Measurements from ENCODE around the gene PRSS36. TPM values are rescaled to one million over a fixed set of nuclear protein-coding genes. Genes with fewer than 3 reads are reported as not detected.

Gene PRSS36
- total RNA-seq, 1 experiment from 2014 or later, result 1.6 TPM

DNA sequence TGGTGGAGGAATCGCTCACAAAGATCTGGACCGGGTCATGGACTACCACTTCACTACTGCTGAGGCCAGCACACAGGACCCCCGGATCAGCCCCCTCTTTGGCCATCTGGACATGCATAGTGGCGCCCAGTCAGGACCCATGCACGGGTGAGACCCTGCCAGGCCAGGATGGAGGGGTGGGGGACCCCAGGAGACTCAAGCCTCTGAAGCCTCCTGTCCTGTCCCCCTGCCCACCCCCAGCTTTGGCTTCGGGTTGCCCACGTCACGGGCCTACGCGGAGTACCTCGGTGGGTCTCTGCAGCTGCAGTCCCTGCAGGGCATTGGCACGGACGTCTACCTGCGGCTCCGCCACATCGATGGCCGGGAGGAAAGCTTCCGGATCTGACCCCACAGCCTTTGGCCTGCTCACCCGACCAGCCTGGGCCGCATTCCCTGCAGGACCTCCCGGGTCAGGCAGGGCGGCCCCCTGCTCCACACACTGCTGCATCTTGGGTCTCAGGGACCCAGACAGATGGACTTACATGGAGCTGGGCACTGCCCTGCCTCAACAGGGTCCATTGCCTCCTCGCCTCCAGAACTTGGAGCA is 37.9 kb downstream of the PRSS36 start:
- ChIA-PET CTCF (no interaction called here), POLR2A (no interaction called here)
- H3K36me3 Mint-ChIP-seq (ENCODE audit: insufficient read depth, unreplicated experiment), result peaks cover 24% of the 10 kb centered on the region
- no peaks in the 10 kb centered on the region for H3K36me3 ChIP-seq (ENCODE audit: control insufficient read depth, insufficient read depth, low read length)
- H3K4me1 ChIP-seq, result peaks cover 16% of the 10 kb centered on the region
- intact Hi-C loops (cut with micrococcal nuclease; ENCODE audit: unreplicated experiment), result no loop called here
- TF ChIP-seq, protein P1, sequence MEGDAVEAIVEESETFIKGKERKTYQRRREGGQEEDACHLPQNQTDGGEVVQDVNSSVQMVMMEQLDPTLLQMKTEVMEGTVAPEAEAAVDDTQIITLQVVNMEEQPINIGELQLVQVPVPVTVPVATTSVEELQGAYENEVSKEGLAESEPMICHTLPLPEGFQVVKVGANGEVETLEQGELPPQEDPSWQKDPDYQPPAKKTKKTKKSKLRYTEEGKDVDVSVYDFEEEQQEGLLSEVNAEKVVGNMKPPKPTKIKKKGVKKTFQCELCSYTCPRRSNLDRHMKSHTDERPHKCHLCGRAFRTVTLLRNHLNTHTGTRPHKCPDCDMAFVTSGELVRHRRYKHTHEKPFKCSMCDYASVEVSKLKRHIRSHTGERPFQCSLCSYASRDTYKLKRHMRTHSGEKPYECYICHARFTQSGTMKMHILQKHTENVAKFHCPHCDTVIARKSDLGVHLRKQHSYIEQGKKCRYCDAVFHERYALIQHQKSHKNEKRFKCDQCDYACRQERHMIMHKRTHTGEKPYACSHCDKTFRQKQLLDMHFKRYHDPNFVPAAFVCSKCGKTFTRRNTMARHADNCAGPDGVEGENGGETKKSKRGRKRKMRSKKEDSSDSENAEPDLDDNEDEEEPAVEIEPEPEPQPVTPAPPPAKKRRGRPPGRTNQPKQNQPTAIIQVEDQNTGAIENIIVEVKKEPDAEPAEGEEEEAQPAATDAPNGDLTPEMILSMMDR (IDR thresholded peaks at IDR 0.05; ENCODE audit: insufficient read depth in 1 of 2, low read depth in 1 of 2, low read length in 1 of 2, severe bottlenecking in 1 of 2, unreplicated experiment in 1 of 2), result no peak
- H3K9me3 ChIP-seq, result no peaks in the 10 kb centered on the region
- no peaks in the 10 kb centered on the region for H3K9me3 Mint-ChIP-seq (ENCODE audit: unreplicated experiment)
- H3K4me3 ChIP-seq (ENCODE audit: low read depth, low read length), result no peak overlapping the region
- no TSS peak for BruUV-seq (replicated peaks)
- no peak overlapping the region for H3K27ac Mint-ChIP-seq (ENCODE audit: unreplicated experiment)
- no peaks in the 10 kb centered on the region for H3K27me3 Mint-ChIP-seq (ENCODE audit: insufficient read depth, unreplicated experiment)
- H3K27me3 ChIP-seq (replicated peaks; ENCODE audit: control insufficient read depth, insufficient read depth, low read length), result no peaks in the 10 kb centered on the region
- peaks cover 12% of the 10 kb centered on the region for H3K4me1 Mint-ChIP-seq (ENCODE audit: low read depth, unreplicated experiment)
- H3K4me3 Mint-ChIP-seq (ENCODE audit: unreplicated experiment), result no peak overlapping the region
- no peak for DNase-seq

DNA sequence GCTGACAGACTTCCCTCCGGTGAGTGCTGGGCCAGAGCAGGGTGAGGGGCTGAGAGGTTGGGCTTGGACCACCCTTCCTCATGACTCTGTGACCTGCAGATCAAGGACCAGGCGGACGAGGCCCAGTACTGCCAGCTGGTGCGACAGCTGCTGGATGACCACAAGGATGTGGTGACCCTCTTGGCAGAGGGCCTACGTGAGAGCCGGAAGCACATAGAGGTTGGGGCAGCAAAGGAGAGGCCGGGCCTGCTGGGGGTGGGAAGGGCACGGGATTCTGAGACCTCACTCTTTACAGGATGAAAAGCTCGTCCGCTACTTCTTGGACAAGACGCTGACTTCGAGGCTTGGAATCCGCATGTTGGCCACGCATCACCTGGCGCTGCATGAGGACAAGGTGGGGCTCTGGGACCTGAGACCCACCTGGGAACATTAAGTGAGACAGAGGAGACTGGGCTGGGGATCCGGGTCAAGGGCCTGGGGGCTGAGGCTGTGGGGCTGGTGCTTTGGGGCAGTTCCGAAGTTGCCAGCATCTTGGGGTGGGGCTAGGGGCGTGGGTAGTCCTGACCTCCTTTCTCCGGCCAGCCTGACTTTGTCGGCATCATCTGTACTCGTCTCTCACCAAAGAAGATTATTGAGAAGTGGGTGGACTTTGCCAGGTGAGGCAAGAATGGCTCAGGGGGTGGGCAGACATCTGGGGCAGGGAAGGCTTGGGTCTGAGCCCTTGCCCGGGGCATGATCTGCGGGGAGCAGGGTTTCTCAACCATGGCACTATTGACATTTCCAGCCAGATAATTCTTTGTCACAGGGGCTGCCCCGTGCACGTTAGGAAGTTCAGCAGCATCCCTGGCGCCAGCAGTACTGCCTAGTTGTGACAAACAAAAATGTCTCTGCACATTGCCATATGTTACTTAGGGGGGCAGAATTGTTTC is 39.5 kb downstream of the PRSS36 start:
- ChIA-PET POLR2A (no interaction called here), CTCF (interaction anchor here (0.6 kb wide), 1 partner anchor 36 kb away, joined by 3 read pairs; the partner anchor contains the start of genes ZNF646 and ZNF668)
- peaks cover 12% of the 10 kb centered on the region for H3K4me1 Mint-ChIP-seq (ENCODE audit: low read depth, unreplicated experiment)
- Histone ChIP-seq H3K4me3 (ENCODE audit: low read depth, low read length) (no peak overlapping the region), H3K27me3 (replicated peaks; ENCODE audit: control insufficient read depth, insufficient read depth, low read length) (no peaks in the 10 kb centered on the region), H3K4me1 (peaks cover 16% of the 10 kb centered on the region), H3K9me3 (no peaks in the 10 kb centered on the region), H3K36me3 (ENCODE audit: control insufficient read depth, insufficient read depth, low read length) (no peaks in the 10 kb centered on the region)
- TF ChIP-seq, protein P1 (IDR thresholded peaks at IDR 0.05; ENCODE audit: insufficient read depth in 1 of 2, low read depth in 1 of 2, low read length in 1 of 2, severe bottlenecking in 1 of 2, unreplicated experiment in 1 of 2), result no peak
- H3K4me3 Mint-ChIP-seq (ENCODE audit: unreplicated experiment), result peak overlapping the region; percentile 79
- peaks cover 13% of the 10 kb centered on the region for H3K36me3 Mint-ChIP-seq (ENCODE audit: insufficient read depth, unreplicated experiment)
- no peak for DNase-seq
- peak overlapping the region; percentile 59 for H3K27ac Mint-ChIP-seq (ENCODE audit: unreplicated experiment)
- intact Hi-C loops (cut with micrococcal nuclease; ENCODE audit: unreplicated experiment), result no loop called here
- H3K9me3 Mint-ChIP-seq (ENCODE audit: unreplicated experiment), result no peaks in the 10 kb centered on the region
- H3K27me3 Mint-ChIP-seq (ENCODE audit: insufficient read depth, unreplicated experiment), result no peaks in the 10 kb centered on the region
- no TSS peak for BruUV-seq (replicated peaks)

DNA sequence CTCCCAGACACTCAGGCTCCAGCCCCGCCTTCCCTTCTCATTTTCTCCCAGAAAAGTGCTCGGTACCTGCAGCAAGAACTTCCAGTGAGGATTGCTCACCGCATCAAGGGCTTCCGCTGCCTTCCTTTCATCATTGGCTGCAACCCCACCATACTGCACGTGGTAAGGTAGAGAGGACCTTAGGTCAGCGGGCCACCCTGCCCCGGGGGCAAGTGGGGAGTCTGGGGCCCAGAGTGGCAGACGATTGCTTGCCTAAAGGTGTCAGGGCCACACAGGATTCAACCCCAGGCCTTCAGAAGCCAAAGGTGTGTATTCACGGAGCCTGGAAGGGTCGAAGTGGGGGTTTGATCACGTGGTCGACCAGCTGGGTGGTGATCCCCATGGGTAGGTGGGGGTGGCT is 40.2 kb downstream of the PRSS36 start:
- CTCF ChIA-PET, result interaction anchor here (0.6 kb wide), 1 partner anchor 36 kb away, joined by 3 read pairs; the partner anchor contains the start of genes ZNF646 and ZNF668
- Mint-ChIP-seq H3K27me3 (ENCODE audit: insufficient read depth, unreplicated experiment) (no peaks in the 10 kb centered on the region), H3K4me1 (ENCODE audit: low read depth, unreplicated experiment) (peaks cover 12% of the 10 kb centered on the region), H3K36me3 (ENCODE audit: insufficient read depth, unreplicated experiment) (peaks cover 13% of the 10 kb centered on the region), H3K4me3 (ENCODE audit: unreplicated experiment) (peak overlapping the region; percentile 79), H3K27ac (ENCODE audit: unreplicated experiment) (peak overlapping the region; percentile 59), H3K9me3 (ENCODE audit: unreplicated experiment) (no peaks in the 10 kb centered on the region)
- Histone ChIP-seq H3K36me3 (ENCODE audit: control insufficient read depth, insufficient read depth, low read length) (no peaks in the 10 kb centered on the region), H3K4me3 (ENCODE audit: low read depth, low read length) (no peak overlapping the region), H3K4me1 (peaks cover 15% of the 10 kb centered on the region), H3K27me3 (replicated peaks; ENCODE audit: control insufficient read depth, insufficient read depth, low read length) (no peaks in the 10 kb centered on the region), H3K9me3 (no peaks in the 10 kb centered on the region)
- BruUV-seq (replicated peaks), result no TSS peak
- TF ChIP-seq, protein P1 (IDR thresholded peaks at IDR 0.05; ENCODE audit: insufficient read depth in 1 of 2, low read depth in 1 of 2, low read length in 1 of 2, severe bottlenecking in 1 of 2, unreplicated experiment in 1 of 2), result no peak
- no peak for DNase-seq
- intact Hi-C loops (cut with micrococcal nuclease; ENCODE audit: unreplicated experiment), result loop anchor here (5.0 kb wide), 1 partner anchor 33 kb away; no protein-coding TSS in a partner anchor
- POLR2A ChIA-PET, result no interaction called here

Data from Caco-2 (cell line).